GM12864 (cell line): ENCODE results near the gene SPON1.

Source experiments
- DNase-seq: peaks from one replicate; pipeline ENCODE4 v3.0.0-alpha.2; 2011; ENCODE audit warnings: low read depth
- H3K4me3 ChIP-seq: 2 replicates; pipeline ENCODE4 v1.5.1; 2011; ENCODE audit warnings: mild to moderate bottlenecking, low read depth, low read length, control low read depth
- CTCF ChIP-seq: IDR thresholded peaks from 2 replicates; pipeline ENCODE4 v1.5.1; 2011; ENCODE audit warnings: low read depth, mild to moderate bottlenecking, moderate library complexity, low read length, control low read depth, inconsistent platforms; ENCODE audit errors: missing control alignments

The SPON1 gene

DNA sequence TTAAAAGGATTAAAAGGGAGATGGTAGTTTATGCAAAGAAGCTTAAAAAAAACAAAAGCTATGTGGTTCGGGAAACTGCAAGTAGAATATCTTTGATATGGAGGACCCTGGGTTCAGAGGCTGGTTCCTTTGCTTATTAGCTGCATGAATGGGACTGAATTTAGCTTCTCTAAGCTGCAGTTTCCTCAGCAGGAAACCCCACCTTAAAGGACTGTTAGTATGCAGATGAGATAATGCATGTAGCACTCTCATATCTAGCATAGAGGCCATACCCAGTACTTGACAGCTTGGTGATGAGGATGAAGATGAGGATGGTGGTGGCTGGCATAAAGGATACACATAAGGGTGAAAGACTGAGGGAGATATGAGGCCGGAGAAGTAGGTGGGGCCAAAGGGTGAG is 261.9 kb downstream of the SPON1 start:
- no peak overlapping the region for H3K4me3 ChIP-seq
- DNase-seq: no peak
- no peak for TF ChIP-seq CTCF

DNA sequence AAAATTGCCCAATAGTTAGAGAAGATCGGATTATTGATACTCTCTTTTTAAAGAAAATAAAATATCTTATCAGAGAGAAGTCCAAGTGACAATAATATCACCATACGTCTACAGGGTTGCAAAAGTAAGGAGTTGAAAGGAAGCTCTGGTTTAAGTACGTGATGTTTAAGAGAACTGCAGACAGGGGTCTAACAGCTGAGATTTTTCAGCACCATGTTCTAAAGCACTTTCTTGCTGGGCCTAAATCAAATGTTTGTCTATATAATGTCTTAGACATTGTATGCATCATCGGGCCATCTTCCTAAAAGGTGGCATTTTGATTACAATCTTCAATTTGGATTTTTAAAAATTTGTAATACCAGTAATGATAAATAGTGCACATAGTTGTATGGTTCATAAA is 263.1 kb downstream of the SPON1 start:
- no peak overlapping the region for H3K4me3 ChIP-seq
- TF ChIP-seq CTCF: no peak
- DNase-seq: no peak

- TF ChIP-seq CTCF: no peak
- no peak overlapping the region for H3K4me3 ChIP-seq
- no peak for DNase-seq
Observed at GRCh38 chr11:14228356-14228755, 265.8 kb downstream of the SPON1 start.

- H3K4me3 ChIP-seq: no peak overlapping the region
- TF ChIP-seq CTCF: no peak
- DNase-seq: no peak
Observed at GRCh38 chr11:14229472-14229871, 266.9 kb downstream of the SPON1 start.

GRCh38 chr11:14230407-14230806 is 267.9 kb downstream of the SPON1 start:
- no peak overlapping the region for H3K4me3 ChIP-seq
- no peak for DNase-seq
- TF ChIP-seq CTCF: no peak

DNA sequence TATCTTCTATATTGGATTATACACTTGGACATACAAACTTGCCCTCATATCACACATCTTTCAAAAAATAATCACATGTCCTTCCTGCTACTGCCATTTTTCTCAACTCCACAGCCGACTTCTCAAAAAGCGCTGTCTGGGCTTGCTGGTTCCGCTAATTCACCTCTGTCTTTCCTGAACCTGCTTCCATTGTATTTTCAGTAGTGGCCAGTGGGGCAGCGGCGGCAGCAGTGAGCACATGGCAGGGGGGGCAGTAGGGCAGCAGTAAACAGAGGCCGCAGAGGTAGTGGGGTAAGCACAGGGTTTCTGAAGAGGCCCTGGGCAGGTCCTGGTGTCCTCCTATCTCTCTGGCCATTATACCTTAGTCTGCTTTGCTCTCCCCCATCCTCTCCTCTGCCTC is 270.1 kb downstream of the SPON1 start:
- TF ChIP-seq CTCF: peak; percentile 39
- no peak for DNase-seq
- no peak overlapping the region for H3K4me3 ChIP-seq

DNA sequence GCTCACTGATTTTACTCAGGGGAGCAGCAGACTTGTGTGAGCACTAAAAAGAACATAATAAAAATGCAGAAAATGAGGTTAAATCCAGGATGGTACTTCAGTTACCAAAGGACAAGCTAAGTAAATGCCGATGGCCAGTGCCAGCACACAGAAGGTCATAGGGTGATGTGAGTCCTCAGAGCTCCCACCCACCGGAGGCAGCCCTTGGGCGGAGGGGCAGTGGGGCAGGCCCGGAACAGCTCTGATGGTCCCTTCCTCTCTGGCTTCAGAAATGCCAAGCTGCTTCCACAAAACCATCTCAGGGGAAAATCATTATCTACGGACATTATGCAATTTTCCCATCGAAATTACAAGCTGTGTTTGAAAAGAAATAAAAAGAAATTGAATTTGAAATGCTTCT is 271.9 kb downstream of the SPON1 start:
- no peak for DNase-seq
- TF ChIP-seq CTCF: no peak
- no peak overlapping the region for H3K4me3 ChIP-seq
